Measurements from ENCODE around the gene PRMT6. TPM values are rescaled to one million over a fixed set of nuclear protein-coding genes. Genes with fewer than 3 reads are reported as not detected.
A peak's percentile ranks its signal among the peaks of the same experiment; 100 is the strongest.

PRMT6 gene
- total and polyA plus RNA-seq, 10 donors = 10.2 to 18.9 (median 13.9) TPM

DNA sequence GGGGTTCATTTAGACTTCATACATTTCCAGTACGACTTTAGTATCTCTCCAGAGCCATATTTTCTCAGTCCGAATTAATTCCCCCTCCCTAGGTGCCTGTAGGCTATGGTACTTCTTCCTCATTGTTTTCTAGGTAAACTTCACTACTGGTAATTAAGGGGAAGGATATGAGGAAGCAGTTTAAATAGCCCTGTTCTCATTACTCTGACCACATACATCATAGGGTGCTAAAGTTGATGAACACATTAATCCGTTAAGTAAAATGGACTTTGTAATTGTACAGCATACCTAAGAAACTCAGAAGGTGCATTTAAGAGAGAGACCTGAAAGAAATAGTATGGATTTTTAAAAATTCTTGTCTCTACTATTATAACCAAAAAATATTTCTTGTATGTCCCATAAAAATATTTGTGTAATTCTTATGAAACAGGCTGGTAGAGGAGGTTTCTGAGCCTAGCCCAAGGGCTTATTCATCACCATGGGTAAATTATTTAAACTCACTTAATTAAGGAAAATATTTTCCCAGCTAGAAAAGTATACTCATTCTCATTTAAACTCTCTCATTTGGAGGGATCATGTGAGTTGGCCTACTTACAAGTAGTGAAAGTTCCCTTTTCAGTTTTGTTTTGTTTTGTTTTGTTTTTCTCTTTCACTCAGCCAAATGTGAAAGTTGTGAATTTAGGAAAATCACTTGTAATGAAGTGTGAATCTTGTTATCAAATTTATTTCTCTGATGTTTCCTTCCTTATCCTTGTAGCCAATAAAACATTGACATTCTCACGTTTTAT is 2.0 kb downstream of the PRMT6 start:
- H3K27ac ChIP-seq = peak overlapping the region in 2 of 8 donors; percentile 11 to 92
- no peak for DNase-seq
- H3K9me3 ChIP-seq = no peaks in the 10 kb centered on the region
- intact Hi-C loops (cut with DNase I; ENCODE audit: low total_unique reads) = no loop called here
- peaks cover 0 to 22% (median 11%) of the 10 kb centered on the region in 6 donors for H3K36me3 ChIP-seq
- no peak for TF ChIP-seq POLR2A (IDR thresholded peaks at IDR 0.05)
- 56 to 72% (median 60%) methylated on average over 4 of the region's 4 CpGs for WGBS, 5 donors
- H3K27me3 ChIP-seq (replicated peaks in 1 of 7) = no peaks in the 10 kb centered on the region
- peak overlapping the region in 5 of 8 donors; percentile 82 to 99 (median 94) for H3K4me3 ChIP-seq
- H3K4me1 ChIP-seq = peaks cover 6 to 37% (median 25%) of the 10 kb centered on the region in 6 donors

DNA sequence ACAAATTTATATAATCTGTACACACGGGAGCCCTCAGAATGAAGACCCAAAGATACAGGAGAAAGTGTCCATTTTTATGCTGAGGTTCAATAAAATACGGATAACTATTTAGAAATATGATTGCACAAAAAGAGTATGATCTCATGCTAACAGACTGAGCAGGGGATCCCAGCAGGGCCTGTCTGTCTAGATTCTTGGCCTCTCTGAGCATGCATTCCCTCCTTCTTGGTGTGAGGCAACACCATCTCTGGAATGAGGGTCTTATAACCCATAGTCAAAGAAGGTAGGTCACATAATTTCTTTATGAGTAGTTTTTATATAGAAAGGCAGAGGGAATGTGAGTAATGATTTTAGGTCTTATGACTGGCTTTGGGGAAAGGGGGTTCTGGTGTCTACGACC is 5.4 kb downstream of the PRMT6 start:
- TF ChIP-seq, protein P1, sequence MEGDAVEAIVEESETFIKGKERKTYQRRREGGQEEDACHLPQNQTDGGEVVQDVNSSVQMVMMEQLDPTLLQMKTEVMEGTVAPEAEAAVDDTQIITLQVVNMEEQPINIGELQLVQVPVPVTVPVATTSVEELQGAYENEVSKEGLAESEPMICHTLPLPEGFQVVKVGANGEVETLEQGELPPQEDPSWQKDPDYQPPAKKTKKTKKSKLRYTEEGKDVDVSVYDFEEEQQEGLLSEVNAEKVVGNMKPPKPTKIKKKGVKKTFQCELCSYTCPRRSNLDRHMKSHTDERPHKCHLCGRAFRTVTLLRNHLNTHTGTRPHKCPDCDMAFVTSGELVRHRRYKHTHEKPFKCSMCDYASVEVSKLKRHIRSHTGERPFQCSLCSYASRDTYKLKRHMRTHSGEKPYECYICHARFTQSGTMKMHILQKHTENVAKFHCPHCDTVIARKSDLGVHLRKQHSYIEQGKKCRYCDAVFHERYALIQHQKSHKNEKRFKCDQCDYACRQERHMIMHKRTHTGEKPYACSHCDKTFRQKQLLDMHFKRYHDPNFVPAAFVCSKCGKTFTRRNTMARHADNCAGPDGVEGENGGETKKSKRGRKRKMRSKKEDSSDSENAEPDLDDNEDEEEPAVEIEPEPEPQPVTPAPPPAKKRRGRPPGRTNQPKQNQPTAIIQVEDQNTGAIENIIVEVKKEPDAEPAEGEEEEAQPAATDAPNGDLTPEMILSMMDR (IDR thresholded peaks at IDR 0.05 in 8 of 11, conservative IDR thresholded peaks at IDR 0.05 in 3 of 11) = no peak
- TF ChIP-seq POLR2AphosphoS5 (IDR thresholded peaks at IDR 0.05) = no peak
- TF ChIP-seq POLR2A (IDR thresholded peaks at IDR 0.05) = no peak
- H3K4me3 ChIP-seq = no peak overlapping the region
- peaks cover 6 to 31% (median 21%) of the 10 kb centered on the region in 6 donors for H3K4me1 ChIP-seq
- H3K9me3 ChIP-seq = no peaks in the 10 kb centered on the region
- intact Hi-C loops (cut with DNase I; ENCODE audit: low total_unique reads) = no loop called here
- no peak overlapping the region for H3K27ac ChIP-seq
- H3K36me3 ChIP-seq = peaks cover 0 to 22% (median 11%) of the 10 kb centered on the region in 6 donors
- no peaks in the 10 kb centered on the region for H3K27me3 ChIP-seq (replicated peaks in 1 of 7)
- WGBS, 5 donors = 84 to 97% (median 92%) methylated on average over 3 of the region's 3 CpGs
- DNase-seq = no peak

GRCh38 chr1:107073493-107073892 is 17.0 kb downstream of the PRMT6 start:
- Histone ChIP-seq H3K9me3 (no peaks in the 10 kb centered on the region), H3K27ac (no peak overlapping the region), H3K27me3 (replicated peaks in 1 of 7) (no peaks in the 10 kb centered on the region), H3K4me1 (no peaks in the 10 kb centered on the region), H3K4me3 (no peak overlapping the region), H3K36me3 (no peaks in the 10 kb centered on the region)
- TF ChIP-seq POLR2A (IDR thresholded peaks at IDR 0.05) (no peak), POLR2AphosphoS5 (IDR thresholded peaks at IDR 0.05) (no peak)
- TF ChIP-seq, protein P1 (IDR thresholded peaks at IDR 0.05 in 8 of 11, conservative IDR thresholded peaks at IDR 0.05 in 3 of 11) = no peak
- WGBS, 5 donors = 77 to 85% (median 80%) methylated on average over 4 of the region's 4 CpGs
- intact Hi-C loops (cut with DNase I; ENCODE audit: low total_unique reads) = no loop called here
- DNase-seq = no peak

DNA sequence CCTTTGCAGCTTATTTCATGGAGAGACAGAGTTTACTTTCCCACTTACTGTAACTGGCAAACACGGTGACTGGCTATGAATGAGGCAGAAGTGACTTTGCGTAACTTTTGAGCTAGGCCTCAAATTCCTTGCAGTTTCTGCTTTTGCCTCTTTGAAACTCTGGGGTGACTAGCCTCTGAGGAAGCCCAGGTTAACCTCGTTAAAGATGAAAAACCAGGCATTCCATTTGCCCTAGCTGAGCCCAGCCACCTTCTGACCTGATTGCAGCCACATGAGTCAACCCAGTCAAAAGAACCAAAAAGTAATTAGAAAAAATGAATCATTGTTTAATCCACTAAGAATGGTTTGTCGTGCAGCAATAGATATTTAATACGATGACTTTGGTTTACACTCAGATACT is 20.4 kb downstream of the PRMT6 start:
- 73 to 79% (median 76%) methylated on average over 5 of the region's 5 CpGs for WGBS, 5 donors
- Histone ChIP-seq H3K4me1 (no peaks in the 10 kb centered on the region), H3K9me3 (no peaks in the 10 kb centered on the region), H3K27me3 (replicated peaks in 1 of 7) (no peaks in the 10 kb centered on the region), H3K4me3 (no peak overlapping the region), H3K36me3 (no peaks in the 10 kb centered on the region), H3K27ac (no peak overlapping the region)
- intact Hi-C loops (cut with DNase I; ENCODE audit: low total_unique reads) = no loop called here
- no peak for DNase-seq
- TF ChIP-seq POLR2AphosphoS5 (IDR thresholded peaks at IDR 0.05) = no peak
- TF ChIP-seq, protein P1 (IDR thresholded peaks at IDR 0.05 in 8 of 11, conservative IDR thresholded peaks at IDR 0.05 in 3 of 11) = no peak
- TF ChIP-seq POLR2A (IDR thresholded peaks at IDR 0.05) = no peak

Data from spleen (tissue), 11 donors.